K562 (cell line): ENCODE measurements around the gene NAP1L1.

Experiments
- CTCF ChIP-seq, 3 experiments: IDR thresholded peaks in 2 of 3; conservative IDR thresholded peaks in 1 of 3; 2 replicates each; pipeline ENCODE4 v1.5.1; 2011 to 2012; ENCODE audit warnings: low read length in 3 of 3, mild to moderate bottlenecking in 3 of 3, control low read depth in 2 of 3, improper control_type of control experiment in 1 of 3, inconsistent platforms in 1 of 3, low read depth in 1 of 3, mixed read lengths in 1 of 3, moderate library complexity in 1 of 3; ENCODE audit not compliant: insufficient read depth in 2 of 3
- E2F6 ChIP-seq, 2 experiments: IDR thresholded peaks; 2 replicates each; pipeline ENCODE4 v1.6.1; 2011; ENCODE audit warnings: borderline replicate concordance in 1 of 2, control low read depth in 1 of 2, low read depth in 1 of 2, low read length in 1 of 2, mild to moderate bottlenecking in 1 of 2, mixed read lengths in 1 of 2, moderate library complexity in 1 of 2; ENCODE audit not compliant: insufficient read depth in 1 of 2, insufficient read length in 1 of 2, poor library complexity in 1 of 2, severe bottlenecking in 1 of 2; ENCODE audit errors: extremely low read depth in 1 of 2
- FOXJ3 ChIP-seq: sonication (generic); formaldehyde crosslinking; IDR thresholded peaks from 2 replicates; pipeline ENCODE4 v1.4.0; 2020; ENCODE audit warnings: mild to moderate bottlenecking, missing genetic modification reagents
- JUND ChIP-seq, 2 experiments: IDR thresholded peaks; 2 replicates in 1 of 2; 3 replicates in 1 of 2; pipeline ENCODE4 v1.6.1; 2011; ENCODE audit warnings: borderline replicate concordance in 2 of 2, low read depth in 2 of 2, low read length in 2 of 2, improper control_type of control experiment in 1 of 2, missing biosample characterization in 1 of 2, missing genetic modification characterization in 1 of 2, missing genetic modification reagents in 1 of 2
- KDM1A ChIP-seq, 2 experiments: fragments of 450-650 bp; IDR thresholded peaks; 2 replicates each; pipeline ENCODE4 v1.6.1; 2016; ENCODE audit warnings: mild to moderate bottlenecking in 2 of 2
- LEF1 ChIP-seq: fragments of 450-650 bp; IDR thresholded peaks from 2 replicates; pipeline ENCODE4 v1.6.1; 2016; ENCODE audit warnings: mild to moderate bottlenecking
- MYC ChIP-seq, 2 experiments: fragments of 250-450 bp in 1 of 2; sonication (Bioruptor Pico) in 1 of 2; IDR thresholded peaks; 2 replicates each; pipeline versions ENCODE4 v1.5.1 to v1.6.1; 2012 to 2021; ENCODE audit warnings: low read depth in 2 of 2, borderline replicate concordance in 1 of 2, improper control_type of control experiment in 1 of 2, low read length in 1 of 2, mild to moderate bottlenecking in 1 of 2, moderate library complexity in 1 of 2
- NFRKB ChIP-seq: fragments of 450-650 bp; IDR thresholded peaks from 2 replicates; pipeline ENCODE4 v1.6.1; 2016; ENCODE audit warnings: low read depth
- PTBP1 ChIP-seq: fragments of 200-400 bp; formaldehyde crosslinking; IDR thresholded peaks from 2 replicates; pipeline ENCODE4 v1.6.1; 2017; ENCODE audit warnings: low read depth, low read length
- REST ChIP-seq, 2 experiments: fragments of 450-650 bp; formaldehyde crosslinking in 1 of 2; IDR thresholded peaks; 2 replicates each; pipeline versions ENCODE4 v1.4.0 to v1.6.1; 2014 to 2020; ENCODE audit warnings: mild to moderate bottlenecking in 2 of 2, borderline replicate concordance in 1 of 2, low read depth in 1 of 2
- STAG1 ChIP-seq: sonication (generic); formaldehyde crosslinking; IDR thresholded peaks from 2 replicates; pipeline ENCODE4 v1.5.0; 2020; ENCODE audit warnings: missing genetic modification reagents, borderline replicate concordance
- TAF1 ChIP-seq: IDR thresholded peaks from 2 replicates; pipeline ENCODE4 v1.6.1; 2011; ENCODE audit warnings: mild to moderate bottlenecking, low read length, moderate library complexity; ENCODE audit not compliant: insufficient read depth, control insufficient read depth, severe bottlenecking; ENCODE audit errors: extremely low read depth
- YY1 ChIP-seq, 3 experiments: IDR thresholded peaks; 2 replicates each; pipeline ENCODE4 v1.6.1; 2011; ENCODE audit warnings: low read length in 2 of 3, mild to moderate bottlenecking in 2 of 3, moderate library complexity in 2 of 3, borderline replicate concordance in 1 of 3, control low read depth in 1 of 3, low read depth in 1 of 3; ENCODE audit not compliant: insufficient read depth in 3 of 3, insufficient replicate concordance in 2 of 3, control insufficient read depth in 1 of 3, insufficient read length in 1 of 3; ENCODE audit errors: extremely low read depth in 1 of 3

- TF ChIP-seq LEF1 (no peak), KDM1A (IDR thresholded peaks at IDR 0.05) (no peak), PTBP1 (no peak), CTCF (IDR thresholded peaks at IDR 0.05 in 2 of 3, conservative IDR thresholded peaks at IDR 0.05 in 1 of 3; ENCODE audit: insufficient read depth in 2 of 3, low read depth in 1 of 3, low read length in 3 of 3) (no peak), YY1 (IDR thresholded peaks at IDR 0.05; ENCODE audit: borderline replicate concordance in 1 of 3, control insufficient read depth in 1 of 3, extremely low read depth in 1 of 3, insufficient read depth in 3 of 3, insufficient read length in 1 of 3, insufficient replicate concordance in 2 of 3, low read depth in 1 of 3, low read length in 2 of 3) (no peak), FOXJ3 (no peak), E2F6 (IDR thresholded peaks at IDR 0.05; ENCODE audit: borderline replicate concordance in 1 of 2, extremely low read depth in 1 of 2, insufficient read depth in 1 of 2, insufficient read length in 1 of 2, low read depth in 1 of 2, low read length in 1 of 2, poor library complexity in 1 of 2, severe bottlenecking in 1 of 2) (no peak), REST (IDR thresholded peaks at IDR 0.05; ENCODE audit: borderline replicate concordance) (no peak), REST (CRISPR knock-in tag; IDR thresholded peaks at IDR 0.05; ENCODE audit: low read depth) (no peak), MYC (IDR thresholded peaks at IDR 0.05; ENCODE audit: low read depth, low read length) (no peak), MYC (CRISPR knock-in tag; IDR thresholded peaks at IDR 0.05; ENCODE audit: borderline replicate concordance, low read depth) (no peak), JUND (IDR thresholded peaks at IDR 0.05; ENCODE audit: borderline replicate concordance, low read depth, low read length) (no peak), JUND (tag; IDR thresholded peaks at IDR 0.05; ENCODE audit: borderline replicate concordance, low read depth, low read length) (no peak), STAG1 (CRISPR knock-in tag) (no peak), TAF1 (no peak), NFRKB (no peak)
Measured at GRCh38 chr12:76117067-76117691, 32.7 kb upstream of the NAP1L1 start.
